T-helper 1 cell treated with Interleukin-12 subunit alpha and Interleukin-12 subunit beta and Interleukin-4 antibody, amounts not matched to agents 30 μg/mL and 1 μg/mL, for 36 hours (primary cell): ENCODE results near the gene PSEN2.
"Not testable (repeated sequence)": the region's sequence is repeated elsewhere in the genome, so short reads cannot be mapped to it uniquely, and the experiment has no call there.

Experiments
- H3K27ac Mint-ChIP-seq: one replicate; pipeline ENCODE4 v1.8.0; 2021; ENCODE audit warnings: mild to moderate bottlenecking, mixed read lengths
- H3K27me3 Mint-ChIP-seq: one replicate; pipeline ENCODE4 v1.8.0; 2021; ENCODE audit warnings: low read depth, mixed read lengths
- H3K36me3 Mint-ChIP-seq: one replicate; pipeline ENCODE4 v1.8.0; 2021; ENCODE audit warnings: low read depth, mixed read lengths
- H3K4me1 Mint-ChIP-seq: one replicate; pipeline ENCODE4 v1.8.0; 2021; ENCODE audit warnings: low read depth, mixed read lengths
- H3K4me3 Mint-ChIP-seq: one replicate; pipeline ENCODE4 v1.8.0; 2021; ENCODE audit warnings: mild to moderate bottlenecking, moderate library complexity, mixed read lengths
- H3K9me3 Mint-ChIP-seq: one replicate; pipeline ENCODE4 v1.8.0; 2021; ENCODE audit warnings: mixed read lengths

Gene PSEN2

GRCh38 chr1:226902601-226903000 lies 32.2 kb downstream of the PSEN2 start:
- no peak overlapping the region for H3K27ac Mint-ChIP-seq
- H3K4me3 Mint-ChIP-seq: no peak overlapping the region
- peaks cover 2% of the 10 kb centered on the region for H3K4me1 Mint-ChIP-seq
- H3K27me3 Mint-ChIP-seq: peaks cover 3% of the 10 kb centered on the region
- H3K9me3 Mint-ChIP-seq: no peaks in the 10 kb centered on the region
- peaks cover 14% of the 10 kb centered on the region for H3K36me3 Mint-ChIP-seq

DNA sequence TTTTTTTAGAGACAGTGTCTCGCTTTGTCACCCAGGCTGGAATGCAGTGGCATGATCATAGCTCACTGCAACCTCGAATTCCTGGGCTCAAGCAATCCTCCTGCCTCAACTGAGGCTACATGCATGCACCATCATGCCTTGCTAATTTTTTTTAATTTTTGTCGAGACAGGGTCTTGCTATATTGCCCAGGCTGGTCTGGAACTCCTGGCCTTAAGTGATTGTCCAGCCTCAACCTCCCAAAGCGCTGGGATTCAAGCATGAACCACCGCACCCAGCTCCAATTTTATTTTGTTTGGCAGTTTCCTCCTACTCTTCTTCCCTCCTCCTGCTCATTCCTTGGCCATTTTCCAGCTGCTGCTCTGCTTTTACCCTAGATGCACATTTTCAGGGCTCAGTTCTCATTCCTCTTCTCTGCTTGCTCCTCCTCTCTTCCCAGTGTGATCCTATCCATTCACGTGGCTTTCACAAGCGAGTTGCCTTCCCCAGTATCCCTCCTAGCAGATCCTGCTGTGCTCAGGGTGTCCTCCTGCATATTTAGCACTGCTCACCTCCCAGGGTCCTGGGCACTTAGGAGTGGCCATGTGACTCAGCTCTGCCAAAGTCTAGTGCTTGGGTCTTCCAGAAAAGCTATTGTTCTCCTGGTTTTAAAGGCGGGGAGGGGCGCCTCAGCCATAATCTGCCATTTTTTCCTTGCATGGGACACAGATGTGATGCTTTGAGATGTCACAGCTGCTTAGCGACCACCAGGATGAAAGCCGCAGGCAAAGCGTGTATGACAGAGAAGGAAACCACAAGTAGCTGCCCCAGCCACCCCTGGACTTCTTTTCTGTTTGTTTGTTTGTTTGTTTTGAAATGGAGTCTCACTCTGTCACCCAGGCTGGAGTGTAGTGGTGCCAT lies 33.7 kb downstream of the PSEN2 start:
- peaks cover 14% of the 10 kb centered on the region for H3K36me3 Mint-ChIP-seq
- H3K27ac Mint-ChIP-seq: no peak overlapping the region
- H3K27me3 Mint-ChIP-seq: peaks cover 3% of the 10 kb centered on the region
- no peaks in the 10 kb centered on the region for H3K9me3 Mint-ChIP-seq
- H3K4me1 Mint-ChIP-seq: peaks cover 2% of the 10 kb centered on the region
- H3K4me3 Mint-ChIP-seq: no peak overlapping the region

DNA sequence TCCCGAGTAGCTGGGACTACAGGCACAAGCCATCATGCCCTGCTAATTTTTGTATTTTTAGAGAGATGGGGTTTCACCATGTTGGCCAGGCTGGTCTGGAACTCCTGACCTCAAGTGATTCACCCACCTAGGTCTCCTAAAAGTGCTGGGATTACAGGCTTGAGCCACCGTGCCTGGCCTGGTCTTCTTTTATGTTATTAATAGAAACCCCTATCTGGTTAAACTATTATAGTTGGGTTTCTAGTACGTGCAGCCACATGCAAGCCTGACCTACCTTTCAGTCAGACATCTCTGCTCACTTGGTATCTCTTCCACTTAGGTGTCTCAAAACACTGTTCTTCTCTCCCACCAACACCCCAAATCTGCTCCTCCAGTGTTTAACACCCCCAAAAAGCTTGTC lies 34.4 kb downstream of the PSEN2 start:
- H3K27me3 Mint-ChIP-seq: peaks cover 3% of the 10 kb centered on the region
- peaks cover 10% of the 10 kb centered on the region for H3K36me3 Mint-ChIP-seq
- H3K27ac Mint-ChIP-seq: no peak overlapping the region
- H3K9me3 Mint-ChIP-seq: no peaks in the 10 kb centered on the region
- peaks cover 2% of the 10 kb centered on the region for H3K4me1 Mint-ChIP-seq
- H3K4me3 Mint-ChIP-seq: no peak overlapping the region

DNA sequence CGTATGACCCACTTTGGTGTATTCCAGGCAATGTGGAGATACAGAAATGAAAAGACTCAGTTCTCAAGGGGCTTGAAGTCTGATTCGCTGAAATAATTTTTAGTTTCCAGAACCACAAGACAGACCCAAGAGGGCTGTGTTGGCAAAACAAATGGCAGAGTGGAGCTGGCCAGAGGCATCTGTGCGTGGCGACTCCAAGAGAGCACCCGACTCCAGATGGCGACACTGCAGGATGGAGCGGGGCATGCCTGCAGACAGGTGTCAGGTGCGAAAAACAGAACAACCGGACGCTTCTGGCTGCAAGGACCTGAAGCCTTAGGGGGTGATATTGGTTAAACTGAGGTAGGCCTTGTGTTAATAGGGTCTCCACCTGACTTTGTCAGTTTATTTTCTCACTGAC lies 38.0 kb downstream of the PSEN2 start:
- peaks cover 3% of the 10 kb centered on the region for H3K27me3 Mint-ChIP-seq
- no peaks in the 10 kb centered on the region for H3K9me3 Mint-ChIP-seq
- H3K4me1 Mint-ChIP-seq: peaks cover 5% of the 10 kb centered on the region
- peaks cover 10% of the 10 kb centered on the region for H3K36me3 Mint-ChIP-seq
- H3K27ac Mint-ChIP-seq: no peak overlapping the region
- H3K4me3 Mint-ChIP-seq: no peak overlapping the region

- Mint-ChIP-seq H3K9me3 (no peaks in the 10 kb centered on the region), H3K4me1 (peaks cover 6% of the 10 kb centered on the region), H3K36me3 (peaks cover 7% of the 10 kb centered on the region), H3K27me3 (peaks cover 3% of the 10 kb centered on the region), H3K27ac (no peak overlapping the region), H3K4me3 (no peak overlapping the region)
Observed at GRCh38 chr1:226908913-226909312, 38.5 kb downstream of the PSEN2 start.

GRCh38 chr1:226912587-226913176 lies 42.3 kb downstream of the PSEN2 start:
- H3K4me1 Mint-ChIP-seq: peaks cover 28% of the 10 kb centered on the region
- H3K9me3 Mint-ChIP-seq: no peaks in the 10 kb centered on the region
- no peak overlapping the region for H3K4me3 Mint-ChIP-seq
- H3K27me3 Mint-ChIP-seq: no peaks in the 10 kb centered on the region
- H3K36me3 Mint-ChIP-seq: peaks cover 7% of the 10 kb centered on the region
- no peak overlapping the region for H3K27ac Mint-ChIP-seq

GRCh38 chr1:226915672-226915995 lies 45.2 kb downstream of the PSEN2 start:
- Mint-ChIP-seq H3K9me3 (peaks cover 3% of the 10 kb centered on the region), H3K4me1 (peaks cover 29% of the 10 kb centered on the region), H3K27ac (peak overlapping the region; percentile 67), H3K27me3 (no peaks in the 10 kb centered on the region), H3K4me3 (no peak overlapping the region), H3K36me3 (peaks cover 10% of the 10 kb centered on the region)

DNA sequence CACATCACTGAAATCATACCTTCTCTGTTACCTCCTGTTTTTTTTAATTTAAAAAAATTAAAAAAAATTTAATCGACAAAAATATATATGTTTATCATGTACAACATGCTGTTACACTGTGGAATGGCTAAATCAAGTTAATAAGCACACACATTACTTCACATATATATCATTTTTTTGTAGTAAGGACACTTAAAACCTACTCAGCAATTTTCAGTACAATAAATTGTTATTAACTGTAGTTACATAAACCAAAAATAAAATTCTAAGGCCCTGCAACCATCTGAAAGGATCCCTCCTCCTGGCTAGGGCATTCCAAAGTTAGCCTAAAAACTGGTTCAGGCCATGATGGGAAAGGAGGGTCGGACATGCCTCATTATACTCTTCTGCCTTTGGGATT lies 46.1 kb downstream of the PSEN2 start:
- no peaks in the 10 kb centered on the region for H3K27me3 Mint-ChIP-seq
- H3K27ac Mint-ChIP-seq: no peak overlapping the region
- peaks cover 10% of the 10 kb centered on the region for H3K36me3 Mint-ChIP-seq
- H3K9me3 Mint-ChIP-seq: peaks cover 3% of the 10 kb centered on the region
- peaks cover 29% of the 10 kb centered on the region for H3K4me1 Mint-ChIP-seq
- no peak overlapping the region for H3K4me3 Mint-ChIP-seq

GRCh38 chr1:226919587-226919986 lies 49.2 kb downstream of the PSEN2 start:
- H3K4me3 Mint-ChIP-seq: no peak overlapping the region
- H3K27me3 Mint-ChIP-seq: no peaks in the 10 kb centered on the region
- H3K27ac Mint-ChIP-seq: no peak overlapping the region
- H3K9me3 Mint-ChIP-seq: peaks cover 3% of the 10 kb centered on the region
- peaks cover 12% of the 10 kb centered on the region for H3K36me3 Mint-ChIP-seq
- peaks cover 18% of the 10 kb centered on the region for H3K4me1 Mint-ChIP-seq

GRCh38 chr1:226919995-226920394 lies 49.6 kb downstream of the PSEN2 start:
- peaks cover 17% of the 10 kb centered on the region for H3K4me1 Mint-ChIP-seq
- H3K36me3 Mint-ChIP-seq: peaks cover 12% of the 10 kb centered on the region
- no peaks in the 10 kb centered on the region for H3K27me3 Mint-ChIP-seq
- no peak overlapping the region for H3K27ac Mint-ChIP-seq
- H3K9me3 Mint-ChIP-seq: peaks cover 3% of the 10 kb centered on the region
- H3K4me3 Mint-ChIP-seq: no peak overlapping the region

DNA sequence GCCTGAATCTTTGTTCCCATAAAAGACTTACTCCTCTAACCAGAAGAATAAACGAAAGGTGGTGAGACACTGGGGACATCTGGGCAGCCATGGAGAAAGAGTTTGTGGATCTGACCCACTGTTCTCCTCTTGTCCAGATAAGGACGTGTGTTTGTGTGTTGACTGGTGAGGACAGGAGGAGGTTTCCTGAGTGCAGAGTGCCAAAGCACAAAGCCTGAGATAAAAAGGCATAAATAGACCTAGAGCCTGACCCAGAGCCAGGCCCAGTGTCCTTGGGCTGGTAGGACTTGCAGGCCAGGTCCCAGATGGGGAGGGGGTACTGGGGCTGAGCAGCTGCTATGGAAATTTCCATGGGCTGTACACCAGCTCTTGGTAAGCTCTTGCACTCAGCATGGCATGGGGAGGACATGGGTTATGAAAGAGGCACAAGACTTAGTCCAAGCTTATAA lies 50.1 kb downstream of the PSEN2 start:
- Mint-ChIP-seq H3K27me3 (no peaks in the 10 kb centered on the region), H3K36me3 (peaks cover 12% of the 10 kb centered on the region), H3K27ac (no peak overlapping the region), H3K4me3 (no peak overlapping the region), H3K4me1 (peaks cover 12% of the 10 kb centered on the region), H3K9me3 (peaks cover 6% of the 10 kb centered on the region)

DNA sequence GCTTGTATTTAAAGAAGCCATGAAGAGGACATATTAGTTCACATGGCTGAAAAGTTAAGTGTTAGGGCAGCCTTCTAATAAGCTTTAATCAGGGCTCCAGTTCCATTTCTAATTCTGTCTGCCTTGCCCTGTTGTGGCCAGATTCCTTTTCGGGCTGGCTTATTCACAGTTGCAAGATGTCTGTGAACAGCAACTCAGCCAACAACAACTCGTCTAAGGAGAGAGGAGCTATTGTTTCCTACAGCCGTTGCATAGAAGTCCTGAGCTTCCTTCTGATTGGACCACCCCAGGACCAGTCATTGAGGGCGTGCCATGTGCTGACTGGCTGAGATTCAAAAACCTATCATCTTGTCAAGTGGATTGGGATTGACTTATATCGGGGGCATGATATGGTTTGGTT lies 51.1 kb downstream of the PSEN2 start:
- Mint-ChIP-seq H3K27ac (no peak overlapping the region), H3K4me3 (no peak overlapping the region), H3K9me3 (peaks cover 8% of the 10 kb centered on the region), H3K4me1 (peaks cover 10% of the 10 kb centered on the region), H3K36me3 (peaks cover 12% of the 10 kb centered on the region), H3K27me3 (no peaks in the 10 kb centered on the region)

DNA sequence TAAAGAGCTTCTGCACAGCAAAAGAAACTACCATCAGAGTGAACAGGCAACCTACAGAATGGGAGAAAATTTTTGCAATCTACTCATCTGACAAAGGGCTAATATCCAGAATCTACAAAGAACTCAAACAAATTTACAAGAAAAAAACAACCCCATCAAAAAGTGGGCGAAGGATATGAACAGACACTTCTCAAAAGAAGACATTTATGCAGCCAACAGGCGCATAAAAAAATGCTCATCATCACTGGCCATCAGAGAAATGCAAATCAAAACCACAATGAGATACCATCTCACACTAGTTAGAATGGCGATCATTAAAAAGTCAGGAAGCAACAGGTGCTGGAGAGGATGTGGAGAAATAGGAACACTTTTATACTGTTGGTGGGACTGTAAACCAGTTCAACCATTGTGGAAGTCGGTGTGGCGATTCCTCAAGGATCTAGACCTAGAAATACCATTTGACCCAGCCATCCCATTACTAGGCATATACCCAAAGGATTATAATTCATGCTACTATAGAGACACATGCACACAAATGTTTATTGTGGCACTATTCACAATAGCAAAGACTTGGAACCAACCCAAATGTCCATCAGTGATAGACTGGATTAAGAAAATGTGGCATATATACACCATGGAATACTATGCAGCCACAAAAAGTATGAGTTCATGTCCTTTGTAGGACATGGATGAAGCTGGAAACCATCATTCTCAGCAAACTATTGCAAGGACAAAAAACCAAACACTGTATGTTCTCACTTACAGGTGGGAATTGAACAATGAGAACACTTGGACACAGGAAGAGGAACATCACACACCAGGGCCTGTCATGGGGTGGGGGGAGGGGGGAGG lies 59.1 kb downstream of the PSEN2 start:
- H3K4me1 Mint-ChIP-seq, H3K36me3 Mint-ChIP-seq, H3K27ac Mint-ChIP-seq, H3K27me3 Mint-ChIP-seq, H3K4me3 Mint-ChIP-seq: not testable (repeated sequence)
- H3K9me3 Mint-ChIP-seq: peaks cover 25% of the 10 kb centered on the region

GRCh38 chr1:226934483-226935237 lies 64.2 kb downstream of the PSEN2 start:
- Mint-ChIP-seq H3K27me3 (no peaks in the 10 kb centered on the region), H3K27ac (no peak overlapping the region), H3K4me1 (peaks cover 18% of the 10 kb centered on the region), H3K9me3 (peaks cover 31% of the 10 kb centered on the region), H3K4me3 (no peak overlapping the region), H3K36me3 (peaks cover 16% of the 10 kb centered on the region)
